Hematopoietic multipotent progenitor cell treated with erythropoietin and hydrocortisone succinate and interleukin-3 and kit ligand, for 6 days (in vitro differentiated cells): ENCODE measurements around the gene NFIC.
"Not testable (repeated sequence)": the region's sequence is repeated elsewhere in the genome, so short reads cannot be mapped to it uniquely, and the experiment has no call there.

ENCODE experiments used
- DNase-seq: peaks from one replicate; pipeline ENCODE4 v3.0.0-alpha.2; 2015

The NFIC gene

GRCh38 chr19:3431760-3432397 lies 65.5 kb downstream of the NFIC start:
- DNase-seq = no peak

- DNase-seq = no peak
Observed at GRCh38 chr19:3433313-3433712, 66.9 kb downstream of the NFIC start.

- DNase-seq = no peak
Observed at GRCh38 chr19:3433805-3434540, 67.6 kb downstream of the NFIC start.

DNA sequence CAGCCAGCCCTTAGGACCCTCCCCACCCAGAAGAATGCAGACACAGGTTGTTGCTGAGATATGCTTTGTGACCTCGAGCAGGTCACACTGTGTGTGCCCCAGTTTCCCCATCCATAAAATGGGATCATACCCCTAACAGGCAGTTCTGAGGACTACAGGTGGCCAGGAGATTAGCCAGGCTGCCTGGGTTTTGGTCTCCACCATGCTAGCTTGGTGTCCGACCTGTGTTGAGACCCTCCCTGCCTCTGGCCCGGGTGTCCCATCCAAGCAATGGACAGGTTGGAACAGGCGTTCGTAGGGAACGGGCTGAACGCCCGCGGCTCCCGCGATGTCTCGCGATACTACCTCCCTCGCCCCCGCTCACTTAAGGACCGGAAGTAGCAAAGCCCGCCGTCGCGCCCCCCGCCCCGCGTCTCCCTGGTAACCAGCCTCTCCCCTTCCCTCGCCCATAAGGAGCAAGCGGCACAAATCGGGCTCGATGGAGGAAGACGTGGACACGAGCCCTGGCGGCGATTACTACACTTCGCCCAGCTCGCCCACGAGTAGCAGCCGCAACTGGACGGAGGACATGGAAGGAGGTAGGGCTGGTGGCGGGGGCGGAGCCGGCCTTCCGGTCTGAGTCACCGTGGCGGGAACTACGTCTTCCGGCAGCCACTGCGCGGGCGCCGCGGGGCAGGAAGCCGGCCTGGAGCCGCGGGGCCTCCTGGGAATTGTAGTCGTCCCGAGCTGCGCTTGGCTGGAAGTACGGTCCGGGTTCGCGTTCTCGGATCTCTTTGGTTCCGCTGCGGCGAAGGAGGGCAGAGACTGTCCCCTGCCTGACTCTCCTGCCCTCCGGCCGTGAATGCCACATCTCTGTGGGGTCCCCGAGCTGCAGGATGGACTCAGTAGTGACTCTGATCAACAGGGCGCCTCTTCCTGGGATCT lies 68.5 kb downstream of the NFIC start:
- peak; percentile 97 for DNase-seq

- peak; percentile 84 for DNase-seq
Observed at GRCh38 chr19:3440082-3440481, 73.7 kb downstream of the NFIC start.

GRCh38 chr19:3441089-3441985 lies 75.0 kb downstream of the NFIC start:
- DNase-seq = no peak

DNA sequence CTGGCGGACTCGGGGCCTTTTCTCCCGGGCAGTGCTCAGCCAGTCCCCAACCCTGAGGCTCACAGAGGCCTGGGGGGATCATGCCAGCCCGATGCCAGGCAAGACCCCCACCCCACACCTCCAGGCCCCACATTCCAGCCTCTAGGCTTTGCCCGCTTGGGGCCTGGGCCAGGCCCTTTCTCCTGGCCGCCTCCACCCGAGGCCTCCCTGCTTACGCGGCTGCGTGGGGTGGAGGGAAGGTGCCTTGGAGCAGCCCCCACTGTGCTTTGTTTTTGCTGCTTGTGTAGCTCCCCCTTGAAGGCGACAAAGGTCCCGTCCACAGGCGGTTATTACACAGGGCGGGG lies 75.6 kb downstream of the NFIC start:
- DNase-seq = no peak

GRCh38 chr19:3442487-3443071 lies 76.2 kb downstream of the NFIC start:
- no peak for DNase-seq

DNA sequence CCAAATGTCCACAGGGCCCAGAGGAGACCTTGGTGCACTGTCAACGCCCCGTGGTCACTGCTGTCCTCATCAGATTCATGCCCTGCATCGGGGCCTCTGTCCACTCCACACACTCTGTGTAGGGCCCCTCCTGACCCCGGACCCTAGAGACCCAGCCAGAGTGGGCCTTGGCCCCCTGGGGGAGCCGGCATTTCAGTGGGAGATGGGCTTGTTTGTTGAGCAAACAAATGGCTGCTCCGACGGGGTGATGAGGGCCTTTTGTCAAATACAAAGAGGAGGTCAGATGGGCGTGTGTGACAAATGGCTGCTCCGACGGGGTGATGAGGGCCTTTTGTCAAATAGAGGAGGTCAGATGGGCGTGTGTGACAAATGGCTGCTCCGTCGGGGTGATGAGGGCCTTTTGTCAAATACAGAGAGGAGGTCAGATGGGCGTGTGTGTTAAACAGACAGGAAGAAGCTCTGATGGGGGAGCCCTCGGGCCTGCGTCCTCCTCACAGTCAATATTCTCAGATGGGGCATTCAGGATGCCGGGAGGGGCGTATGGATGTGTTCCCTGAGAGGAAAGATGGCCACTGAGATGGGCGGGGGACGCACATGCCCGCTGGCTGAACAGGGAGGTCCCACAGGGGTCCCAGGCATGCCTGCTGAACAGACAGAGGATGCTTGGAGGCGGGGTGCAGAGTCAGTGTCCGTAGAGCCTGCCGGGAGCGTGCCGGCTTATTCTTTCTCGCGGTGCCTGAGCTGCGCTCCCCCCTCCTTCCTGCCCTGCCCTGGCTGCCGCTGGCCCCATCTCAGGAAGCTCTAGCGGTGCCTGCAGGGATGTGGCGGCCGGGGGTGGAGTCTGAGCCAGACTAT lies 77.7 kb downstream of the NFIC start:
- DNase-seq = no peak

- DNase-seq = no peak
Observed at GRCh38 chr19:3444695-3445234, 78.4 kb downstream of the NFIC start.

GRCh38 chr19:3446657-3447056 lies 80.3 kb downstream of the NFIC start:
- not testable (repeated sequence) for DNase-seq

DNA sequence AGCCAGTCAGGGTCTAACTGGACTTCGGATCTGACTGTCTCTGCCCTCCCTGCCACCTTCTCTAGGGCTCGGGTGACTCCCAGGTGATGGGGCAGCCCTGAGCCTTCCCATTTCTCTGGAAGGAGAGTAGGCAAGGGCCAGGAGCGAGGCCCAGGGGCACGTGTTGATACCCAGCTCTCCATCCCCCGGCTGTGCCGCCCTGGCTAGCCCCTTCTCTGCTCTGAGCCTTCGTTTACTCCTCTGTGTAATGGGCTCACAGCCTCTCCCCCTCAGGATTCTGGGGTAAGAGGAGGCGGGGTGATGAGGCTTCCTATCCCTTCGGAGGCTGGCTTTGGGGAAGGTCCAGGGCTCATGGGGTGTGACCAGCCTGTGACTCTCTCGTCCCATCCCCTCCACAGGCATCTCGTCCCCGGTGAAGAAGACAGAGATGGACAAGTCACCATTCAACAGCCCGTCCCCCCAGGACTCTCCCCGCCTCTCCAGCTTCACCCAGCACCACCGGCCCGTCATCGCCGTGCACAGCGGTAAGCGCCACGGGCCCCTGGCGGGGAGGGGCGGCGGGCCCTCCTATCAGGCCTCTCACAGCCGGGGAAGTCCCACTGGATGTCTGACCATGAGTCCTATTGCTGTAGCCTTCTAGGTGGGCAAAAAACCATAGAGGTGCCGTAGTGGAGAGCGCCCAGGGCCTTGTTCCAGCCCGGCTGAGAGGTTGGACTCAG lies 82.4 kb downstream of the NFIC start:
- DNase-seq = no peak

DNA sequence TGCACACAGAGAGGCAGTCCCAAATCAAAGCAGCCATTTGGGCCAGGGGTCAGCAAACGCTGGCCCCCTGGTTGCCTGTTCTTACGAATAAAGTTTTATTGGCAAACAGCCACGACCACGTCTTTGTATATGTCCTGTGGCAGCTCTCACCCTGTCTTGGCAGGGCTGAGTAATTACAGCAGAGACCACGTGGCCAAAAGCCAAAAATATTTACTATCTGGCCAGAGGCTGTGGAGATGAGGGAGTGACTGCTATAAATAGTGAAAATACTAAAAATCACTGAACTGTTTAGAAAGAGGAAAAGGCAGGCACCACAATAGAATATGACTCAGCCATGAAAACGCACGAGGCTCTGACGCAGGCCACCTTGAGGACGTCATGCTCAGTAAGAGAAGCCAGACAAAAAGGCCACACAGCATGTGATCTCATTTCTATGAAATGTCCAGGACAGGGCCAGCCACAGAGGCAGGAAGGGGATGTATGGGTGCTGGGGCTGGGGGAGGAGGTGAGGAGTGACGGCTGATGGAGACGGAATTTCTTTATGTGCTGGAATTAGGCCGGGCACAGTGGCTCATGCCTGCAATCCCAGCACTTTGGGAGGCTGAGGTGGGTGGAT lies 84.5 kb downstream of the NFIC start:
- DNase-seq = peak; percentile 68

- DNase-seq = no peak
Observed at GRCh38 chr19:3451451-3451866, 85.1 kb downstream of the NFIC start.

- DNase-seq = no peak
Observed at GRCh38 chr19:3452171-3452941, 86.0 kb downstream of the NFIC start.

GRCh38 chr19:3452942-3453214 lies 86.5 kb downstream of the NFIC start:
- DNase-seq = not testable (repeated sequence)

GRCh38 chr19:3453840-3454239 lies 87.5 kb downstream of the NFIC start:
- DNase-seq = no peak

GRCh38 chr19:3454656-3455392 lies 88.4 kb downstream of the NFIC start:
- DNase-seq = no peak
